ENCODE measurements around the gene CNIH3. TPM values are rescaled to one million over a fixed set of nuclear protein-coding genes. Genes with fewer than 3 reads are reported as not detected.

CNIH3 gene
- total RNA-seq, 1 donor from 2014 or later = 2.0 TPM

GRCh38 chr1:224718470-224719053 lies 102.4 kb downstream of the CNIH3 start:
- no peak for DNase-seq (ENCODE audit: low read depth, low spot score)

GRCh38 chr1:224719716-224720115 lies 103.6 kb downstream of the CNIH3 start:
- no peak for DNase-seq (ENCODE audit: low read depth, low spot score)

DNA sequence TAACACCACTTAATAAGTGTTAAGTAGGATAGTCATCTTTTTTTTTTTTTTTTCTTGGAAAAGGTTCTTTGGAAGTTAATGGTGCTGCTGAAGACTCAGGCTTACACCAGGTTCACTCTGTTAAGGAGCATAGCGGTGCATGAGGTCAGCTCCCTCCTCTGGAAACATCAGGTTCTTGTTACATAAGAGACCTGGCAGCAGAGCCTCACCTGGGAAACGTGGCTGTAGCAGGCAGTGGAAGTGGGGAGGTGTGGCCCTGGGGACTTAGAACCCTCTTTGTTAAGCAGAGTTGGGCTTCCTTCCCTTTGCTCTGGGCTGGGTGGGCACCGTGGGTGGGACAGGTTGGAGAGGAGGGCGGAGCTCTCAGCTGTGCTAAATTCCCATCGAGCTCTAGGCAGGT lies 104.1 kb downstream of the CNIH3 start:
- DNase-seq (ENCODE audit: low read depth, low spot score) = no peak

DNA sequence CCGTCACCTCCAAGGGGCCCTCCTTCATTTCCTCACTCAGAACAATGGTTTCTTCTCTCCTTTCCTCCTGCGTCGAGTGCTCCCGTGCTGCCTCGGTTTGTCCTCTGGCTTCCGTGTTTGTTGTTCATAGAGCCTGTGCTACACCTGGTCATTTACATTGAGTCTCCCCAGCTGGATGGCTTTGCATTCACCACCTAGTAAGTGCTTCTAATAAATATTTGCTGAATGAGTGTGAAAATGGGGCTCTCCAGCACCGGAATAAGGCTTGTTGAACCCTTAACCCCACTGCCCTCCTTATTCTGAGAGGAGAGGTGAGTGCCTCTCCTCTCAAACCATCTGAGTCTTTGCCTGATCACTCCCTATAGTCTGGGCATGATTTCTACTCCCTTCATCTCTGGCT lies 104.9 kb downstream of the CNIH3 start:
- no peak for DNase-seq (ENCODE audit: low read depth, low spot score)

DNA sequence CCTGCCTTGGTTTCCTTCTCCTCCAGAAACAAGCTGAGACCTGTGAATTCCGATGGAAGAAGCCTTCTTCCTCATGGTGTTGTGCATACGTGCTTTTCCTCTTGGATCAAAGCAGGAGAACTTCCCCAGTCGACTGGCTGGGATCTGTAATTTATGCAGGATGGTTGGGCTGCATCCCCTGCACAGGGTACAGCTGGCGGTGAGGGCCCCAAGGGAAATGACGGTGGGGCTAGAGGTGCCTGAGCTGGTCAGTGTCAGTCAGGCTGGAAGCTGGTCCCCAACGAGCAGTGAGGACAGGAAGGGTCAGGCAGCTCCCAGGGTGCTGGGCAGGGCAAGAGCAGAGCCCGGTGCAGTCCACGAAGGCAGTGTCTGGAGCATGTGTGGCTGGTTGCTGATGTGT lies 106.7 kb downstream of the CNIH3 start:
- DNase-seq (ENCODE audit: low read depth, low spot score) = no peak

DNA sequence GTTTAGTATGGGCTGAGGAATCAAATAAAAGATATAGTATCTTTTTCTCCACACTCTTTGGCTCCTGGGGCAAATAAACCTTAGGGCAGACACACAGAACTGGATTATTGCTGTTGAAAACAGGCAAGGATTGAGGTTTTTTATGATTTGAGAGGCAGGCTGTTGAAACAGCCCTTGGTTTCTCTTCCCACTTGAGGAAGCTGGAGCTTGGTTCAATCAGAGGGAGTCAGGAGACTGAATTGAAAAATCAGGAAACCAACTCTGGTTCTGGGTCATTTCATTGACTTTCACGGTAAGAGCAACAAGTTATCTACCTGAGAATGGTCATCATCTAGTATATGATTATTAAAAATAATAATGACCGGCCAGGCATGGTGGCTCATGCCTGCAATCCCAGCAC lies 108.4 kb downstream of the CNIH3 start:
- no peak for DNase-seq (ENCODE audit: low read depth, low spot score)

GRCh38 chr1:224726441-224727182 lies 110.5 kb downstream of the CNIH3 start:
- no peak for DNase-seq (ENCODE audit: low read depth, low spot score)

- no peak for DNase-seq (ENCODE audit: low read depth, low spot score)
Observed at GRCh38 chr1:224727351-224728289, 111.5 kb downstream of the CNIH3 start.

DNA sequence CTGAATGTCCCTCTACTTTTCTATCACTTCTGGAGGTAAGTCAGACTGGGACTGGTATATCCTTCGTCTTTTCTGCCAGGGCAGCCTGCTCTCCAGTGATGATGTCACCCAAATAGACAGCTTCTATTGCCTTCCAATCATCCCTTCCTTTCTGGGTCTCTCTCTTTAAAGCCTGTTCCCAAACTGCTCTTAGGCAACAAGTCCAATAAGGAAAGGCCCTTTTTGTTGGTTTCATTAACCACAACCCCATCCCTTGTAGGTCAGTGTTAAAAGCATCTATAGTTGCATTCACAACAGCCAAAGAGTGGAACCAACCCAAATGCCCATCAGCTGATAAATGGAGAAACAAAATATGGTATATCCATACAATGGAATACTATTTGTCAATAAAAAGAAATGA lies 114.4 kb downstream of the CNIH3 start:
- no peak for DNase-seq (ENCODE audit: low read depth, low spot score)

GRCh38 chr1:224730965-224731364 lies 114.8 kb downstream of the CNIH3 start:
- DNase-seq (ENCODE audit: low read depth, low spot score) = no peak

- no peak for DNase-seq (ENCODE audit: low read depth, low spot score)
Observed at GRCh38 chr1:224731633-224732032, 115.5 kb downstream of the CNIH3 start.

DNA sequence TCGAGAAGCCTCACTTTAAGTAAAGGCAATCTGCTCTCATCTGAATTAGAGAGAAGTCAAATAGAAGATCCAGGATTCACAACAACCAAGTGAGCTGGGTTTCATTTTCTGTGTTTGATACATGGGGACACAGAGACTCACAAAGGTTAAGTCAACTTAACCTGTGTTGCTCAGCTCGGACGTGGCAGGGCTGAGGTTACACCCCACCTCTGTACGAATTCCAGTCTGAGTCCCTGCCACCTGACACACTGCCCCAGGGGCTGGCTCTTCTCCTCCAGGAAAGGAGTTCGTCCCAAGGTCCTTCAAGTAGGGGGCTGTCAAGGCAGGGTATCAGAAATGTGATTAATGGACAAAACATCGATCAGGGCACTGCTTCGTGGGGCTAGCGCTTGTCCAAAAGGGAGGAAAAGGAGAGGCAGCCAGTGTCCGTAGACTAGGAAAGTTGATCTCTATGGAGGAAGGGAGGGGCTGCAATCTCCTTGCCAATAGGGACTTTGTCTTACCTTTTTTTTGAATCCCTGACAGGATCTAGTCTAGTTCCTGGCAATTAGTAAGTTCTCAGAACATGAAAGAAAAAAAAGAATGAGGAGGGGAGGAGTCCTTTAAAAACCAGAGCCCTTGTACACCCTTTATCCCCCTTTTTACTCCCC lies 116.4 kb downstream of the CNIH3 start:
- DNase-seq (ENCODE audit: low read depth, low spot score) = no peak

DNA sequence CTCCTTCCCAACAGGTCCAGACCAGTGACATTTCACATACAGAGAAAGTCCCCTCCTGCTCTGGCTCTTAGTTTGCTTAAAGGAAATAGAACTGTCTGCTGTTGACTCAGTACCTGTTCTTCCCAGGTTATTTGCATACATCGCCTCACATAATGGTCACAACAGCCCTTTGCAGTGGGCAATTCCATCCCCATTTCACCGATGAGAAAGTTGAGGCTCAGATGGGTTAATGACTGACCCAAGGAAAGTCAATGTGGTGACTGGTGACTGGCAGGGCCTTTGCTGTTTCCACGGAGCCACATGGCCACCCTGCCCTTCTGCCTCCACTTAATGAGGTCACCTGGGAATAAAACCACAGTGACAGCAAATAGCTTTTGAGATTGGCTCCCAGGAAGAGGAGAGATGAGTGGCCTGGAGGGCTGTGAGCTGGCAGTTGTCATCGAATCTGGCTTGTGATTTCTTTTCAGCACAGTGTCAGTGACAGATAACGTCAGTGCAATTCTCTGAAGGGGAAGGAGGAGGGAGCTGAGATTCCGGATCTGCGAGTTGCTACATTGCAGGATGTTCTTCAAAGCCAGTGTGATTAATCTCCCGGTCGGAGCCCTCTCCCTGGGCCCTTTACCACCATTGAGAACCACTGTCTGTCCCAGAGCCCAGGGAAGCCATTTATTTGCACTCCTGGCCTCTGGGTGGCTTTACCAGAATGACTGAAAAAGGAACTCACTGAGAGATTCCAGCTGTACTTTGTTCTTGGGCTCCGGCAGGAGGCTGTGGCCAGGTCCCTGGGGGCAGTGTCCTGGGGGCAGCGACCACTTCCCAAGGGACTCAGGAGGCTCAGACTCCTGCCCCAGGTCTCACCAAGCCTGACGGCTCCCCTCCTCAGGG lies 117.2 kb downstream of the CNIH3 start:
- DNase-seq (ENCODE audit: low read depth, low spot score) = no peak

DNA sequence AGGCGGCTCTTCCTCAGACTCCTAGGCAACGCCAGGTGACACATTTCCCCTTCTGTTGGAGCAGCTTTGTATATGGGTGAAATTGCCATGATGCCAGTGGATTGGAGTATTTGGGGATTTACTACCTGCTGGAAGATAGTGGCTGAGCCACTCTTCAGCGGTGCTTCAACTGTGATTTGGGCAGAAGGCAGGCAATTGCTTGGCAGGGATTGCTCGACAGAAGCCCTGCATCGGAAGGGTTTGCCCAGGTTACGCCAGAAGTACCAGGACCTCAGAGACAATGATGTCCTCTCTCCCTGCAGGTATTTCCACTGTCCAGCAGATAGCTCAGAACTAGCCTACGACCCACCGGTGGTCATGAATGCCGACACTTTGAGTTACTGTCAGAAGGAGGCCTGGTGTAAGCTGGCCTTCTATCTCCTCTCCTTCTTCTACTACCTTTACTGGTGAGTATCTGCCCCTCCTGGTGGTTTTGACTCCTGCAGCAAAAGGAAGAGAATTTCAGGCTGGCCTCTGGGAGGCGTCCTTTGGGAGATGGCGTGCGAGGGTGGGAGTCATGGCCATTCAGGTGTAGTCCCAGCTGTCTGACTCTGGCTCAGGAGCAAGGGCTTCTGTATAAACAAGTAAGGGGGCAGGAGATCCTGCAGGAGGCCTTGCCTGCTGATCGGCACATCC lies 118.3 kb downstream of the CNIH3 start:
- no peak for DNase-seq (ENCODE audit: low read depth, low spot score)

DNA sequence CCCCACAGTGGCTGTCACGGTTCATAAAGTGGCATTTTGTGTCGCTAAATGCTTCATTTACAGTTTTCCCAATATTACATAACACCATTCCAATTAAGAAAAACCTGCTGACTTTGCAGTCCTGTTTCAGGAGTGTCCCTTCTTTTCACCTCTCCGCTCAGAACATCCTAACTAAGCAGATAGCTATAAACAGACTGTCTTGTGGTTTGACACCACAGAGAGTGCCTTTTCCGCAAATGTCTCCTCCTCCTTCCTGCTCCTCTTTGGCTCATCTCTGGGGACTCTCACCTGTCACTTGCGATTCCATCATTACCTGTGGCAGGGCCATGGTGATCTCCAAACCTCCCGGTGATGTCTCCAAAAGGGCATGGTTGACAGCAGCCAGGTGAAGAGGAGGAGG lies 119.0 kb downstream of the CNIH3 start:
- no peak for DNase-seq (ENCODE audit: low read depth, low spot score)

- no peak for DNase-seq (ENCODE audit: low read depth, low spot score)
Observed at GRCh38 chr1:224736619-224737352, 120.7 kb downstream of the CNIH3 start.

GRCh38 chr1:224737353-224737727 lies 121.2 kb downstream of the CNIH3 start:
- no peak for DNase-seq (ENCODE audit: low read depth, low spot score)

DNA sequence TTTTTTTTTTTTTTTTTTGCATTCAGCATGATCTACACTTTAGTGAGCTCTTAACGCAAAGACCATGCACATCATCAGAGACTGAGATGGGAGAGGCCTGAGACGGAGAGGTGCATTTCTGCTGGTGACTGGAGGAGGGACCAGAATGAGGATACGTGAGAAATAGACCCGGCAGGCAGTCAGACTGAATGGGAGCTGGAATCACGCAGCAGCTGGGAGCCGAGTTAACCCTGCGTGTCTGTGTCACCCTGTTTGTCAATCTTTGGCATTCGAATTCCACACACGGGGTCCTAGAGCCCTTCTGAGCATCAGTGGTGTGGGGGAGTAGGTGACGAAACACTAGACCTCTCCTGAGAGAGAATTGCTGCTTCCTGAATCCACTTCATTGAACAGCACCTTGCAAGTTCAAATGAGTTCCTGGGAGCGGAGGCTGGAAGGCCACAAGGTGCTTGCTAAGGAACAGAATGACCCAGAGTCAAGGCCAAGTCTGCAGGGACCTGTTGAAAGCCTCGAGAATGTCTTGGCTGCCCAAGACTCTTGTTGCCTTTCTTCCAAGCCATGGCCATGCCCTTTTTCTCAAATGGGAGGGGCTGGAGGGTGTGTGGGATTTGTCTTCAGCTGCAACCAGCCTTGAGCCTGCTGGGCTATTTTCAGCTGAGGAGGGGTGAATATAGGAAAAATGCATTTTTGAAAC lies 123.3 kb downstream of the CNIH3 start:
- no peak for DNase-seq (ENCODE audit: low read depth, low spot score)
